ENCODE measurements around the gene C4B.
"Not testable (repeated sequence)": the region's sequence is repeated elsewhere in the genome, so short reads cannot be mapped to it uniquely, and the experiment has no call there.

The C4B gene

GRCh38 chr6:32058511-32058963 lies 43.9 kb downstream of the C4B start:
- TF ChIP-seq, protein P1, sequence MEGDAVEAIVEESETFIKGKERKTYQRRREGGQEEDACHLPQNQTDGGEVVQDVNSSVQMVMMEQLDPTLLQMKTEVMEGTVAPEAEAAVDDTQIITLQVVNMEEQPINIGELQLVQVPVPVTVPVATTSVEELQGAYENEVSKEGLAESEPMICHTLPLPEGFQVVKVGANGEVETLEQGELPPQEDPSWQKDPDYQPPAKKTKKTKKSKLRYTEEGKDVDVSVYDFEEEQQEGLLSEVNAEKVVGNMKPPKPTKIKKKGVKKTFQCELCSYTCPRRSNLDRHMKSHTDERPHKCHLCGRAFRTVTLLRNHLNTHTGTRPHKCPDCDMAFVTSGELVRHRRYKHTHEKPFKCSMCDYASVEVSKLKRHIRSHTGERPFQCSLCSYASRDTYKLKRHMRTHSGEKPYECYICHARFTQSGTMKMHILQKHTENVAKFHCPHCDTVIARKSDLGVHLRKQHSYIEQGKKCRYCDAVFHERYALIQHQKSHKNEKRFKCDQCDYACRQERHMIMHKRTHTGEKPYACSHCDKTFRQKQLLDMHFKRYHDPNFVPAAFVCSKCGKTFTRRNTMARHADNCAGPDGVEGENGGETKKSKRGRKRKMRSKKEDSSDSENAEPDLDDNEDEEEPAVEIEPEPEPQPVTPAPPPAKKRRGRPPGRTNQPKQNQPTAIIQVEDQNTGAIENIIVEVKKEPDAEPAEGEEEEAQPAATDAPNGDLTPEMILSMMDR (IDR thresholded peaks at IDR 0.05; ENCODE audit: insufficient read depth, low read depth, low read length, missing control alignments) = no peak
- no peak for DNase-seq (ENCODE audit: low read depth)
- no peak overlapping the region for H3K4me3 ChIP-seq (ENCODE audit: low read depth, low read length)

GRCh38 chr6:32060966-32061655 lies 46.5 kb downstream of the C4B start:
- no peak overlapping the region for H3K4me3 ChIP-seq (ENCODE audit: low read depth, low read length)

DNA sequence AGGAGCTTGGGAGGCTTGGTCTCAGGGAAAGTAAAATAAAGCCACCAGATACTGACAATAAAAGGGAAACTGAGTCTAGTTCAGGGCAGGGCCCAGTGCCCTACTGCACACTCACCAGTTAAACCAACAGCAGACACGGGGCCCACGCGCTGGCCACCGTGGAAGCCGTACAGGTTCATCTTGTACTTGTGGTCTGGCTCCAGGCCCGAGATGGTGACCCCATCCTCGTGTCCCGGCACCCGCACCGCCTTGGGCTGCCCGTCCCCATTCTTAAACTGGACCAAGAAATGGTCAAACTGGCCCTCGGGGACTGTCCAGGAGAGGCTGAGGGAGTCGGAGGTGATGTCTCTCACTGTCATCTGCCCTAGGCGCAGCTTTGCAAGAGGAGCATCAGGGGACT lies 50.1 kb downstream of the C4B start:
- no peak overlapping the region for H3K4me3 ChIP-seq (ENCODE audit: low read depth, low read length)
- TF ChIP-seq, protein P1 (IDR thresholded peaks at IDR 0.05; ENCODE audit: insufficient read depth, low read depth, low read length, missing control alignments) = no peak
- no peak for DNase-seq (ENCODE audit: low read depth)

More at GRCh38 chr6:32060966-32061655, 46.5 kb downstream of the C4B start:
- TF ChIP-seq, protein P1 (IDR thresholded peaks at IDR 0.05; ENCODE audit: insufficient read depth, low read depth, low read length, missing control alignments) = no peak
- DNase-seq (ENCODE audit: low read depth) = no peak

DNA sequence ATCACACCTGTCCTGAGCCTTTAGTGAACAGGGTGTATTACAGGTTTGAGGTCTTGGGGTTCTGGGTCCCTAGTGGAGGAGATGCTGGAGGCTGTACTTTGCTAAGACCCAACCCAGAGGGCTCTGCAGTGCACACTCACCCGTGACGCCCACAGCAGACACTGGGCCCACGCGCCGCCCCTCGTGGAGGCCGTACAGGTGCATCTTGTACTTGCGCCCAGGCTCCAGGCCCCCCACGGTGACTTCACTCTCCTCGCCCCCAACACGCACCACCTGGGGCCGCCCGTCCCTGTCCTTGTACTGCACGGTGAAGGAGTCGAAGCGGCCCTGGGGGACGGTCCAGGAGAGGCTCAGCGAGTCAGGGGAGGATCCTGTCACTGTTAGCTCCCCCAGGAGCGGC lies 52.9 kb downstream of the C4B start:
- DNase-seq (ENCODE audit: low read depth) = not testable (repeated sequence)

DNA sequence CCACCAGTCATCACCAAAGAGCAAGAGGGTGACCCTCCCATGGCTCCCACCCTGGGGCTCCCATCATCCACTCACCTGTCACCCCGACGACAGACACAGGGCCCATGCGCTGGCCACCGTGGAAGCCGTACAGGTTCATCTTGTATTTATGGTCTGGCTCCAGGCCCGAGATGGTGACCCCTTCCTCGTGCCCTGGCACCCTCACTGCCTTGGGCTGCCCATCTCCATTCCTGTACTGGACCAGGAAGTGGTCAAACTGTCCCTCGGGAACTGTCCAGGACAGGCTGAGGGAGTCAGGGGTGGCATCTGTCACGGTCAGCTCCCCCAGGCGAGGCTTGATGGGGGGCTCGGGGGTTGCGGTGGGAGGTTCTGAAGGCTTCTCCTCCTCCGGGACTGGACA lies 53.7 kb downstream of the C4B start:
- not testable (repeated sequence) for DNase-seq (ENCODE audit: low read depth)

More for the DNA sequence above, 52.9 kb downstream of the C4B start:
- not testable (repeated sequence) for H3K4me3 ChIP-seq (ENCODE audit: low read depth, low read length)

DNA sequence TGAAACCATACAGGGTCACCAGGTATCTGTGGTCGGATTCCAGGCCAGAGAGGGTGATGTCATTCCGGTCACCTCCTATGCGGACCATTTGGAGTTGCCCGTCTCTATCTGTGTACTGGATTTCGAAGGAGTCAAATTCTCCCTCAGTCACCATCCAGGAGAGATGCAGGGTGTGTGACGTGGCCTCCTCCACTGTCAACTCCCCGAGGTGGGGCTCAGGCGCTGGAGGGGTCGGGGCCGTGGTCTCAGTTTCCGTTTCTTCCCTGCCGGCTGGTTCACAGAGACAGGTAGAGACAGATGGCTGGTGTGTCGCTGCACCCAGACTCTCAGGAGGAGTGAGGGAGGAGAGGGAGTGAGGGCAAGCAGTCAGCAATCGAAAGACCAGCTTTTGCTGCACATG lies 54.3 kb downstream of the C4B start:
- TF ChIP-seq, protein P1 (IDR thresholded peaks at IDR 0.05; ENCODE audit: insufficient read depth, low read depth, low read length, missing control alignments) = no peak
- no peak for DNase-seq (ENCODE audit: low read depth)
- no peak overlapping the region for H3K4me3 ChIP-seq (ENCODE audit: low read depth, low read length)

More for the DNA sequence above, 53.7 kb downstream of the C4B start:
- H3K4me3 ChIP-seq (ENCODE audit: low read depth, low read length) = not testable (repeated sequence)

DNA sequence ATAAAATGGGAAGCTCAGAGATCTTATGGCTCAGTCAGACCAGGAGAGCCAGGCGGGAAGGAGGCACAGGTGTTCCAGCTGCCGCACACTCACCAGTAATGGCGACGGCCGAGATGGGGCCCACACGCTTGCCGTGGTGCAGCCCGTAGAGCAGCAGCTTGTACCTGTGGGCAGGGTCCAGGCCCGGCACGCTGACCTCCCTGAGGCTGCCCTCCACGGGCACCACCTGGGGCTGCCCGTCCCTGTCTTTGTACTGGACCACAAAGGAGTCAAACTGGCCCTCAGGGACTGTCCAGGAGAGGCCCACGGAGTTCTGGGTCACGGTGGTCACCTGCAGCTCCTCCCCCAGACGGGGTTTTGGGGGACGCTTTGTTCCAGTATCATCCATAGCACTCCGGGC lies 54.9 kb downstream of the C4B start:
- H3K4me3 ChIP-seq (ENCODE audit: low read depth, low read length) = no peak overlapping the region
- DNase-seq (ENCODE audit: low read depth) = no peak
- TF ChIP-seq, protein P1 (IDR thresholded peaks at IDR 0.05; ENCODE audit: insufficient read depth, low read depth, low read length, missing control alignments) = no peak

GRCh38 chr6:32069878-32070515 lies 55.4 kb downstream of the C4B start:
- H3K4me3 ChIP-seq (ENCODE audit: low read depth, low read length) = no peak overlapping the region
- no peak for DNase-seq (ENCODE audit: low read depth)
- TF ChIP-seq, protein P1 (IDR thresholded peaks at IDR 0.05; ENCODE audit: insufficient read depth, low read depth, low read length, missing control alignments) = no peak

Data from GM12865 (cell line).